ENCODE results near the gene KCTD20. TPM values are rescaled to one million over a fixed set of nuclear protein-coding genes. Genes with fewer than 3 reads are reported as not detected.

The KCTD20 gene
- total RNA-seq, 1 donor from 2014 or later, result 55.2 TPM

- no peak for DNase-seq (ENCODE audit: low read depth)
- no peak for TF ChIP-seq CTCF (IDR thresholded peaks at IDR 0.05; ENCODE audit: insufficient read depth, low read length, poor library complexity, severe bottlenecking)
- peaks cover 1% of the 10 kb centered on the region for H3K36me3 ChIP-seq (ENCODE audit: control insufficient read depth, insufficient read depth, low read length)
Observed at GRCh38 chr6:36504181-36504580, 61.4 kb downstream of the KCTD20 start.

GRCh38 chr6:36504982-36505381, 62.2 kb downstream of the KCTD20 start:
- Histone ChIP-seq H3K36me3 (ENCODE audit: control insufficient read depth, insufficient read depth, low read length) (peaks cover 3% of the 10 kb centered on the region), H3K4me3 (ENCODE audit: low read depth, low read length) (no peak overlapping the region), H3K27me3 (ENCODE audit: control insufficient read depth, insufficient read depth, low read length) (no peaks in the 10 kb centered on the region)
- DNase-seq (ENCODE audit: low read depth), result no peak
- TF ChIP-seq CTCF (IDR thresholded peaks at IDR 0.05; ENCODE audit: insufficient read depth, low read length, poor library complexity, severe bottlenecking), result no peak

More at GRCh38 chr6:36504181-36504580, 61.4 kb downstream of the KCTD20 start:
- H3K27me3 ChIP-seq (ENCODE audit: control insufficient read depth, insufficient read depth, low read length), result no peaks in the 10 kb centered on the region
- H3K4me3 ChIP-seq (ENCODE audit: low read depth, low read length), result no peak overlapping the region

- no peak for TF ChIP-seq CTCF (IDR thresholded peaks at IDR 0.05; ENCODE audit: insufficient read depth, low read length, poor library complexity, severe bottlenecking)
Observed at GRCh38 chr6:36505744-36506534, 63.1 kb downstream of the KCTD20 start.

GRCh38 chr6:36506611-36507010, 63.8 kb downstream of the KCTD20 start:
- Histone ChIP-seq H3K4me3 (ENCODE audit: low read depth, low read length) (no peak overlapping the region), H3K36me3 (ENCODE audit: control insufficient read depth, insufficient read depth, low read length) (peaks cover 6% of the 10 kb centered on the region), H3K27me3 (ENCODE audit: control insufficient read depth, insufficient read depth, low read length) (no peaks in the 10 kb centered on the region)
- DNase-seq (ENCODE audit: low read depth), result no peak
- TF ChIP-seq CTCF (IDR thresholded peaks at IDR 0.05; ENCODE audit: insufficient read depth, low read length, poor library complexity, severe bottlenecking), result no peak

More at GRCh38 chr6:36505744-36506534, 63.1 kb downstream of the KCTD20 start:
- Histone ChIP-seq H3K27me3 (ENCODE audit: control insufficient read depth, insufficient read depth, low read length) (no peaks in the 10 kb centered on the region), H3K4me3 (ENCODE audit: low read depth, low read length) (no peak overlapping the region), H3K36me3 (ENCODE audit: control insufficient read depth, insufficient read depth, low read length) (peaks cover 6% of the 10 kb centered on the region)
- no peak for DNase-seq (ENCODE audit: low read depth)

GRCh38 chr6:36508532-36508931, 65.7 kb downstream of the KCTD20 start:
- H3K27me3 ChIP-seq (ENCODE audit: control insufficient read depth, insufficient read depth, low read length), result no peaks in the 10 kb centered on the region
- no peak for TF ChIP-seq CTCF (IDR thresholded peaks at IDR 0.05; ENCODE audit: insufficient read depth, low read length, poor library complexity, severe bottlenecking)
- no peak for DNase-seq (ENCODE audit: low read depth)

GRCh38 chr6:36510365-36510764, 67.6 kb downstream of the KCTD20 start:
- TF ChIP-seq CTCF (IDR thresholded peaks at IDR 0.05; ENCODE audit: insufficient read depth, low read length, poor library complexity, severe bottlenecking), result no peak
- no peak for DNase-seq (ENCODE audit: low read depth)
- Histone ChIP-seq H3K27me3 (ENCODE audit: control insufficient read depth, insufficient read depth, low read length) (no peaks in the 10 kb centered on the region), H3K36me3 (ENCODE audit: control insufficient read depth, insufficient read depth, low read length) (peaks cover 6% of the 10 kb centered on the region), H3K4me3 (ENCODE audit: low read depth, low read length) (no peak overlapping the region)

More at GRCh38 chr6:36508532-36508931, 65.7 kb downstream of the KCTD20 start:
- no peak overlapping the region for H3K4me3 ChIP-seq (ENCODE audit: low read depth, low read length)
- H3K36me3 ChIP-seq (ENCODE audit: control insufficient read depth, insufficient read depth, low read length), result peaks cover 6% of the 10 kb centered on the region

Data from kidney epithelial cell (primary cell).